Mammary epithelial cell (primary cell): Measurements from ENCODE around the gene BAG5.

Experiments
- EZH2 ChIP-seq: IDR thresholded peaks from 2 replicates; pipeline ENCODE4 v1.6.1; 2012; ENCODE audit warnings: low read length, inconsistent platforms, borderline replicate concordance
- TF ChIP-seq, protein P1 (sequence below), 2 donors: IDR thresholded peaks in 1 of 2; conservative IDR thresholded peaks in 1 of 2; 2 replicates each; pipeline ENCODE4 v1.5.1; 2011 to 2012; ENCODE audit warnings: inconsistent platforms in 2 of 2, low read length in 2 of 2, mild to moderate bottlenecking in 2 of 2, control low read depth in 1 of 2, low read depth in 1 of 2; ENCODE audit not compliant: insufficient read depth in 1 of 2; ENCODE audit errors: extremely low read depth in 1 of 2

DNA sequence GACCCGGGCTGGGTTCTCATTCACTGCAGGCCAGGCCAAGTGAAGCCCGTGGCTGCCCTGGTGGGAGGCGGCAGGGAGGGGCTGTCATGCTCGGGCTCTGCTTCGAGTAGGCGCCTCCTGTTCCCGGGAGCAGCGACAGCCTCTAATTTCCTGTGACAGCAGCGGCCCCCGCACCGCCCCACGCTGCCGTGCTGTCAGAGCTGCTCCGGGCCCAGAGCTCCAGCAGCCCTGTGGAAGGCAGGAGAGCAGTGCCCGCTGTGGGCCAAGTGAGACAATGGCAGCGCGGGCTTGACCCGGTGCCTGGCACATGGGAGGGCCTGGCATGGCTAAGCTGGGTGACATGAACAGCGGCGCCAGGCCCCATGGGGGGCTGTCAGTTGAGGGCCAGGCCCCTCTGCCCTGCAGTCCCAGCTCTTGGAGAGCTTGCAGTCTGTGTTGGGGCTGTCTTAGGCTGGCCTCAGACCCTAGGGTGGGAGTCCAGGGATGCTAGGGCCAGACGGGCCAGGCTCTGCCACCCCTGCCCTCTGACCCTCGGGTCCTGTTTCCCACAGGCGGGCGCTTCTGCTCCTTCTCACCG, 28.4 kb downstream of the BAG5 start:
- TF ChIP-seq, protein P1, sequence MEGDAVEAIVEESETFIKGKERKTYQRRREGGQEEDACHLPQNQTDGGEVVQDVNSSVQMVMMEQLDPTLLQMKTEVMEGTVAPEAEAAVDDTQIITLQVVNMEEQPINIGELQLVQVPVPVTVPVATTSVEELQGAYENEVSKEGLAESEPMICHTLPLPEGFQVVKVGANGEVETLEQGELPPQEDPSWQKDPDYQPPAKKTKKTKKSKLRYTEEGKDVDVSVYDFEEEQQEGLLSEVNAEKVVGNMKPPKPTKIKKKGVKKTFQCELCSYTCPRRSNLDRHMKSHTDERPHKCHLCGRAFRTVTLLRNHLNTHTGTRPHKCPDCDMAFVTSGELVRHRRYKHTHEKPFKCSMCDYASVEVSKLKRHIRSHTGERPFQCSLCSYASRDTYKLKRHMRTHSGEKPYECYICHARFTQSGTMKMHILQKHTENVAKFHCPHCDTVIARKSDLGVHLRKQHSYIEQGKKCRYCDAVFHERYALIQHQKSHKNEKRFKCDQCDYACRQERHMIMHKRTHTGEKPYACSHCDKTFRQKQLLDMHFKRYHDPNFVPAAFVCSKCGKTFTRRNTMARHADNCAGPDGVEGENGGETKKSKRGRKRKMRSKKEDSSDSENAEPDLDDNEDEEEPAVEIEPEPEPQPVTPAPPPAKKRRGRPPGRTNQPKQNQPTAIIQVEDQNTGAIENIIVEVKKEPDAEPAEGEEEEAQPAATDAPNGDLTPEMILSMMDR (conservative IDR thresholded peaks at IDR 0.05 in 1 of 2, IDR thresholded peaks at IDR 0.05 in 1 of 2; ENCODE audit: extremely low read depth in 1 of 2, insufficient read depth in 1 of 2, low read depth in 1 of 2, low read length in 2 of 2): no peak
- TF ChIP-seq EZH2: no peak
